Measurements from ENCODE around the gene AK4.

- no peak for TF ChIP-seq CTCF (IDR thresholded peaks at IDR 0.05)
- no peak for TF ChIP-seq POLR2A (IDR thresholded peaks at IDR 0.05)
- no peak for TF ChIP-seq POLR2AphosphoS5 (IDR thresholded peaks at IDR 0.05)
These were observed 84.5 kb downstream of the AK4 start for GRCh38 chr1:65232461-65232990.

Measured in breast epithelium (tissue), 3 donors.